HL-60/S4 (cell line): ENCODE results near the gene CHST11.
"Not testable (repeated sequence)": the region's sequence is repeated elsewhere in the genome, so short reads cannot be mapped to it uniquely, and the experiment has no call there.

ENCODE experiments used
- in situ Hi-C: fragments of 300-500 bp; cut with MboI; formaldehyde crosslinking; loops from 2 replicates; pipeline ENCODE4 v1.14.3; 2022; ENCODE audit warnings: low sequenced_read_pairs

CHST11 gene

GRCh38 chr12:104785886-104786285, 329.1 kb downstream of the CHST11 start:
- in situ Hi-C loops: no loop called here

GRCh38 chr12:104786352-104786751, 329.6 kb downstream of the CHST11 start:
- in situ Hi-C loops: no loop called here

GRCh38 chr12:104788840-104789271, 332.1 kb downstream of the CHST11 start:
- in situ Hi-C loops: no loop called here

- in situ Hi-C loops: no loop called here
Measured at GRCh38 chr12:104790296-104791125, 333.8 kb downstream of the CHST11 start.

GRCh38 chr12:104792570-104792969, 335.8 kb downstream of the CHST11 start:
- in situ Hi-C loops: no loop called here

GRCh38 chr12:104793285-104793684, 336.5 kb downstream of the CHST11 start:
- in situ Hi-C loops: no loop called here

- in situ Hi-C loops: no loop called here
Measured at GRCh38 chr12:104793968-104794367, 337.2 kb downstream of the CHST11 start.

- in situ Hi-C loops: no loop called here
Measured at GRCh38 chr12:104796475-104796862, 339.7 kb downstream of the CHST11 start.

GRCh38 chr12:104799458-104799857, 342.7 kb downstream of the CHST11 start:
- in situ Hi-C loops: no loop called here

- in situ Hi-C loops: no loop called here
Measured at GRCh38 chr12:104801005-104801404, 344.3 kb downstream of the CHST11 start.

- in situ Hi-C loops: no loop called here
Measured at GRCh38 chr12:104801427-104801826, 344.7 kb downstream of the CHST11 start.

- in situ Hi-C loops: no loop called here
Measured at GRCh38 chr12:104802208-104802607, 345.5 kb downstream of the CHST11 start.

GRCh38 chr12:104805186-104805585, 348.4 kb downstream of the CHST11 start:
- in situ Hi-C loops: no loop called here

GRCh38 chr12:104806194-104806593, 349.4 kb downstream of the CHST11 start:
- in situ Hi-C loops: not testable (repeated sequence)

- in situ Hi-C loops: no loop called here
Measured at GRCh38 chr12:104809251-104809650, 352.5 kb downstream of the CHST11 start.

GRCh38 chr12:104809706-104810385, 353.1 kb downstream of the CHST11 start:
- in situ Hi-C loops: no loop called here
